Liver (tissue), 9 donors: ENCODE results near the gene KRT4. TPM values are rescaled to one million over a fixed set of nuclear protein-coding genes. Genes with fewer than 3 reads are reported as not detected.

Experiments used
- DNase-seq: peaks from one replicate; pipeline ENCODE4 v3.0.0-alpha.2; 2017; ENCODE audit warnings: low spot score
- H3K27ac ChIP-seq, 2 donors: one replicate each; pipeline ENCODE4 v1.7.0; 2013; ENCODE audit warnings: inconsistent platforms in 2 of 2, low read length in 2 of 2, control low read depth in 1 of 2, low read depth in 1 of 2, mild to moderate bottlenecking in 1 of 2
- H3K27me3 ChIP-seq, 4 donors: one replicate each; pipeline versions ENCODE4 v1.6.1 to v1.7.0; 2013; ENCODE audit warnings: low read length in 3 of 4, inconsistent platforms in 1 of 4, mild to moderate bottlenecking in 1 of 4, moderate library complexity in 1 of 4; ENCODE audit not compliant: control insufficient read depth in 4 of 4, insufficient read depth in 4 of 4
- H3K36me3 ChIP-seq, 4 donors: one replicate each; pipeline versions ENCODE4 v1.6.1 to v1.7.0; 2013; ENCODE audit warnings: low read length in 3 of 4, mild to moderate bottlenecking in 3 of 4, low read depth in 1 of 4, moderate library complexity in 1 of 4; ENCODE audit not compliant: control insufficient read depth in 4 of 4, insufficient read depth in 3 of 4
- H3K4me1 ChIP-seq, 4 donors: one replicate each; pipeline versions ENCODE4 v1.6.1 to v1.7.0; 2013; ENCODE audit warnings: low read length in 3 of 4, mild to moderate bottlenecking in 3 of 4, moderate library complexity in 1 of 4; ENCODE audit not compliant: control insufficient read depth in 4 of 4, insufficient read depth in 4 of 4
- H3K4me3 ChIP-seq, 3 donors: one replicate each; pipeline versions ENCODE4 v1.6.1 to v1.7.0; 2013; ENCODE audit warnings: low read length in 3 of 3, control low read depth in 1 of 3, low read depth in 1 of 3, mild to moderate bottlenecking in 1 of 3
- H3K9ac ChIP-seq, 2 donors: one replicate each; pipeline ENCODE4 v1.7.0; 2013; ENCODE audit warnings: low read length in 2 of 2, mild to moderate bottlenecking in 2 of 2, moderate library complexity in 2 of 2, control low read depth in 1 of 2, low read depth in 1 of 2
- H3K9me3 ChIP-seq, 4 donors: one replicate each; pipeline versions ENCODE4 v1.6.1 to v1.7.0; 2013; ENCODE audit warnings: low read length in 3 of 4; ENCODE audit not compliant: control insufficient read depth in 4 of 4
- ATF3 ChIP-seq: IDR thresholded peaks from 2 replicates; pipeline ENCODE4 v1.6.1; 2016; ENCODE audit warnings: antibody characterized with exemption
- CTCF ChIP-seq: fragments of 150-350 bp; IDR thresholded peaks from 2 replicates; pipeline ENCODE4 v1.5.1; 2017; ENCODE audit warnings: improper control_type of control experiment, low read depth, low read length; ENCODE audit not compliant: missing input control
- EGR1 ChIP-seq, 2 donors: IDR thresholded peaks; 2 replicates each; pipeline ENCODE4 v1.6.1; 2016 to 2018; ENCODE audit warnings: antibody characterized with exemption in 2 of 2, low read depth in 2 of 2
- FOXA1 ChIP-seq: IDR thresholded peaks from 2 replicates; pipeline ENCODE4 v1.6.1; 2016; ENCODE audit warnings: antibody characterized with exemption
- FOXA2 ChIP-seq: IDR thresholded peaks from 2 replicates; pipeline ENCODE4 v1.6.1; 2016; ENCODE audit warnings: antibody characterized with exemption
- GABPA ChIP-seq, 2 donors: IDR thresholded peaks in 1 of 2; conservative IDR thresholded peaks in 1 of 2; 2 replicates each; pipeline ENCODE4 v1.6.1; 2016; ENCODE audit warnings: antibody characterized with exemption in 2 of 2, mild to moderate bottlenecking in 1 of 2, moderate library complexity in 1 of 2
- HNF4A ChIP-seq, 2 donors: conservative IDR thresholded peaks; 2 replicates each; pipeline ENCODE4 v1.6.1; 2016; ENCODE audit warnings: antibody characterized with exemption in 2 of 2, mild to moderate bottlenecking in 2 of 2
- HNF4G ChIP-seq: IDR thresholded peaks from 2 replicates; pipeline ENCODE4 v1.6.1; 2016; ENCODE audit warnings: antibody characterized with exemption
- JUND ChIP-seq, 2 donors: IDR thresholded peaks; 2 replicates each; pipeline ENCODE4 v1.6.1; 2016; ENCODE audit warnings: antibody characterized with exemption in 2 of 2
- NR2F2 ChIP-seq: IDR thresholded peaks from 2 replicates; pipeline ENCODE4 v1.6.1; 2016; ENCODE audit warnings: antibody characterized with exemption
- RAD21 ChIP-seq, 2 donors: IDR thresholded peaks; 2 replicates each; pipeline ENCODE4 v1.6.1; 2016; ENCODE audit warnings: antibody characterized with exemption in 2 of 2, mild to moderate bottlenecking in 2 of 2
- REST ChIP-seq: IDR thresholded peaks from 2 replicates; pipeline ENCODE4 v1.6.1; 2016; ENCODE audit warnings: antibody characterized with exemption, mild to moderate bottlenecking
- RXRA ChIP-seq, 2 donors: IDR thresholded peaks; 2 replicates each; pipeline ENCODE4 v1.6.1; 2017 to 2018; ENCODE audit warnings: antibody characterized with exemption in 2 of 2, mild to moderate bottlenecking in 1 of 2
- SP1 ChIP-seq: IDR thresholded peaks from 2 replicates; pipeline ENCODE4 v1.6.1; 2018; ENCODE audit warnings: antibody characterized with exemption, mild to moderate bottlenecking
- TAF1 ChIP-seq: conservative IDR thresholded peaks from 2 replicates; pipeline ENCODE4 v1.6.1; 2016; ENCODE audit warnings: antibody characterized with exemption, mild to moderate bottlenecking
- YY1 ChIP-seq: IDR thresholded peaks from 2 replicates; pipeline ENCODE4 v1.6.1; 2016; ENCODE audit warnings: antibody characterized with exemption, mild to moderate bottlenecking
- ZBTB33 ChIP-seq: IDR thresholded peaks from 2 replicates; pipeline ENCODE4 v1.6.1; 2016; ENCODE audit warnings: antibody characterized with exemption
- WGBS: extraction: QIAGEN DNeasy Blood & Tissue Kit; methylation state at CpG from one replicate; pipeline ENCODE4 v1.1.7; 2013; 5-methylcytosine and 5-hydroxymethylcytosine counted together
- polyA plus RNA-seq, 2 donors: library from polyadenylated mRNA; stranded (reverse) in 1 of 2; unstranded in 1 of 2; fragments of 200-250 nt in 1 of 2; fragments of >200 nt in 1 of 2; fragmentation: Nextera tagmentation in 1 of 2; extraction: Ambion mirVana in 1 of 2; gene quantifications; one replicate each; pipeline versions ENCODE4 v1.2.1 to v1.2.3, GENCODE V29; 2013 to 2015
- total RNA-seq, 2 donors: library from RNA; depleted of rRNA; stranded (reverse); fragments of >200 nt; gene quantifications; one replicate each; pipeline ENCODE4 v1.2.3, GENCODE V29; 2014
- donor health status: healthy.
- donor health status: healthy.
- donor health status: healthy.
- donor health status: healthy.
- donor health status: healthy.

Gene KRT4
- total and polyA plus RNA-seq, 4 donors, result 0.05 to 0.23 TPM; not detected in 2

- Histone ChIP-seq H3K27me3 (no peaks in the 10 kb centered on the region), H3K9me3 (peaks cover 0 to 5% (median 3%) of the 10 kb centered on the region in 4 donors), H3K36me3 (no peaks in the 10 kb centered on the region), H3K4me3 (no peak overlapping the region), H3K9ac (no peak overlapping the region), H3K27ac (no peak overlapping the region), H3K4me1 (no peaks in the 10 kb centered on the region)
- no peak for DNase-seq
- TF ChIP-seq TAF1, result no peak
- TF ChIP-seq FOXA1, result no peak
- TF ChIP-seq YY1, result no peak
- no peak for TF ChIP-seq ZBTB33
- no peak for TF ChIP-seq EGR1 (IDR thresholded peaks at IDR 0.05; ENCODE audit: low read depth in 2 of 2)
- TF ChIP-seq GABPA (IDR thresholded peaks at IDR 0.05 in 1 of 2, conservative IDR thresholded peaks at IDR 0.05 in 1 of 2), result no peak
- no peak for TF ChIP-seq REST
Observed at GRCh38 chr12:52760623-52761022, 53.3 kb downstream of the KRT4 start.

- DNase-seq, result no peak
- H3K4me3 ChIP-seq, result no peak overlapping the region
Observed at GRCh38 chr12:52759695-52760094, 54.2 kb downstream of the KRT4 start.

More at GRCh38 chr12:52759695-52760094, 54.2 kb downstream of the KRT4 start:
- Histone ChIP-seq H3K27me3 (no peaks in the 10 kb centered on the region), H3K27ac (no peak overlapping the region), H3K36me3 (no peaks in the 10 kb centered on the region), H3K9ac (no peak overlapping the region), H3K9me3 (peaks cover 0 to 5% (median 3%) of the 10 kb centered on the region in 4 donors), H3K4me1 (no peaks in the 10 kb centered on the region)
- TF ChIP-seq HNF4G, result no peak
- TF ChIP-seq TAF1, result no peak
- TF ChIP-seq GABPA (IDR thresholded peaks at IDR 0.05 in 1 of 2, conservative IDR thresholded peaks at IDR 0.05 in 1 of 2), result no peak
- no peak for TF ChIP-seq EGR1 (IDR thresholded peaks at IDR 0.05; ENCODE audit: low read depth in 2 of 2)
- TF ChIP-seq FOXA1, result no peak
- no peak for TF ChIP-seq FOXA2
- no peak for TF ChIP-seq RXRA (IDR thresholded peaks at IDR 0.05)
- TF ChIP-seq ATF3, result no peak
- no peak for TF ChIP-seq RAD21 (IDR thresholded peaks at IDR 0.05)
- no peak for TF ChIP-seq JUND (IDR thresholded peaks at IDR 0.05)
- TF ChIP-seq HNF4A (conservative IDR thresholded peaks at IDR 0.05), result no peak
- TF ChIP-seq SP1, result no peak
- TF ChIP-seq ZBTB33, result no peak
- TF ChIP-seq REST, result no peak
- no peak for TF ChIP-seq NR2F2
- no peak for TF ChIP-seq CTCF
- 49% methylated on average over 2 of the region's 2 CpGs for WGBS
